ENCODE data around the gene KCTD13. TPM values are rescaled to one million over a fixed set of nuclear protein-coding genes. Genes with fewer than 3 reads are reported as not detected.
A peak's percentile ranks its signal among the peaks of the same experiment; 100 is the strongest.
"Not testable (repeated sequence)": the region's sequence is repeated elsewhere in the genome, so short reads cannot be mapped to it uniquely, and the experiment has no call there.

The KCTD13 gene
- polyA plus RNA-seq, 2 donors, result 10.1 to 15.5 TPM

- Histone ChIP-seq H3K36me3 (ENCODE audit: control insufficient read depth in 2 of 2, insufficient read depth in 2 of 2, low read length in 1 of 2) (no peaks in the 10 kb centered on the region), H3K4me1 (ENCODE audit: control insufficient read depth in 2 of 2, insufficient read depth in 2 of 2, low read length in 1 of 2) (no peaks in the 10 kb centered on the region), H3K9me3 (ENCODE audit: control insufficient read depth in 2 of 2, insufficient read depth in 1 of 2, low read depth in 1 of 2, low read length in 1 of 2) (no peaks in the 10 kb centered on the region), H3K4me3 (ENCODE audit: low read depth in 1 of 2, low read length in 2 of 2) (no peak overlapping the region), H3K27ac (ENCODE audit: low read depth in 2 of 2, low read length in 1 of 2) (no peak overlapping the region), H3K27me3 (ENCODE audit: control insufficient read depth in 1 of 2, insufficient read depth in 2 of 2, low read length in 2 of 2) (no peaks in the 10 kb centered on the region)
- WGBS, 2 donors, result 93 to 98% methylated on average over 4 of the region's 4 CpGs
Observed at GRCh38 chr16:29950806-29951461, 24.9 kb upstream of the KCTD13 start.

GRCh38 chr16:29947897-29948296 lies 21.9 kb upstream of the KCTD13 start:
- no peaks in the 10 kb centered on the region for H3K4me1 ChIP-seq (ENCODE audit: control insufficient read depth in 2 of 2, insufficient read depth in 2 of 2, low read length in 1 of 2)
- 81 to 84% methylated on average over 2 of the region's 2 CpGs for WGBS, 2 donors
- no peak overlapping the region for H3K4me3 ChIP-seq (ENCODE audit: low read depth in 1 of 2, low read length in 2 of 2)
- H3K9me3 ChIP-seq (ENCODE audit: control insufficient read depth in 2 of 2, insufficient read depth in 1 of 2, low read depth in 1 of 2, low read length in 1 of 2), result no peaks in the 10 kb centered on the region
- H3K27me3 ChIP-seq (ENCODE audit: control insufficient read depth in 1 of 2, insufficient read depth in 2 of 2, low read length in 2 of 2), result no peaks in the 10 kb centered on the region
- no peak overlapping the region for H3K27ac ChIP-seq (ENCODE audit: low read depth in 2 of 2, low read length in 1 of 2)
- no peaks in the 10 kb centered on the region for H3K36me3 ChIP-seq (ENCODE audit: control insufficient read depth in 2 of 2, insufficient read depth in 2 of 2, low read length in 1 of 2)

- no peaks in the 10 kb centered on the region for H3K4me1 ChIP-seq (ENCODE audit: control insufficient read depth in 2 of 2, insufficient read depth in 2 of 2, low read length in 1 of 2)
- no peaks in the 10 kb centered on the region for H3K9me3 ChIP-seq (ENCODE audit: control insufficient read depth in 2 of 2, insufficient read depth in 1 of 2, low read depth in 1 of 2, low read length in 1 of 2)
- peak overlapping the region; percentile 34 to 65 for H3K27ac ChIP-seq (ENCODE audit: low read depth in 2 of 2, low read length in 1 of 2)
- no peak overlapping the region for H3K4me3 ChIP-seq (ENCODE audit: low read depth in 1 of 2, low read length in 2 of 2)
- H3K36me3 ChIP-seq (ENCODE audit: control insufficient read depth in 2 of 2, insufficient read depth in 2 of 2, low read length in 1 of 2), result no peaks in the 10 kb centered on the region
- WGBS, 2 donors, result 34 to 36% methylated on average over 11 of the region's 11 CpGs
- no peaks in the 10 kb centered on the region for H3K27me3 ChIP-seq (ENCODE audit: control insufficient read depth in 1 of 2, insufficient read depth in 2 of 2, low read length in 2 of 2)
Observed at GRCh38 chr16:29943846-29944799, 18.1 kb upstream of the KCTD13 start.

GRCh38 chr16:29940656-29941055 lies 14.6 kb upstream of the KCTD13 start:
- Histone ChIP-seq H3K4me1 (ENCODE audit: control insufficient read depth in 2 of 2, insufficient read depth in 2 of 2, low read length in 1 of 2) (no peaks in the 10 kb centered on the region), H3K4me3 (ENCODE audit: low read depth in 1 of 2, low read length in 2 of 2) (no peak overlapping the region), H3K27ac (ENCODE audit: low read depth in 2 of 2, low read length in 1 of 2) (no peak overlapping the region), H3K9me3 (ENCODE audit: control insufficient read depth in 2 of 2, insufficient read depth in 1 of 2, low read depth in 1 of 2, low read length in 1 of 2) (no peaks in the 10 kb centered on the region), H3K36me3 (ENCODE audit: control insufficient read depth in 2 of 2, insufficient read depth in 2 of 2, low read length in 1 of 2) (no peaks in the 10 kb centered on the region), H3K27me3 (ENCODE audit: control insufficient read depth in 1 of 2, insufficient read depth in 2 of 2, low read length in 2 of 2) (no peaks in the 10 kb centered on the region)
- 35 to 61% methylated on average over 4 of the region's 4 CpGs for WGBS, 2 donors

GRCh38 chr16:29931750-29932149 lies 5.7 kb upstream of the KCTD13 start:
- not testable (repeated sequence) for H3K27ac ChIP-seq (ENCODE audit: low read depth in 2 of 2, low read length in 1 of 2); H3K27me3 ChIP-seq (ENCODE audit: control insufficient read depth in 1 of 2, insufficient read depth in 2 of 2, low read length in 2 of 2); H3K4me3 ChIP-seq (ENCODE audit: low read depth in 1 of 2, low read length in 2 of 2); H3K36me3 ChIP-seq (ENCODE audit: control insufficient read depth in 2 of 2, insufficient read depth in 2 of 2, low read length in 1 of 2); H3K9me3 ChIP-seq (ENCODE audit: control insufficient read depth in 2 of 2, insufficient read depth in 1 of 2, low read depth in 1 of 2, low read length in 1 of 2); H3K4me1 ChIP-seq (ENCODE audit: control insufficient read depth in 2 of 2, insufficient read depth in 2 of 2, low read length in 1 of 2)
- 91 to 97% methylated on average over 2 of the region's 2 CpGs for WGBS, 2 donors

GRCh38 chr16:29927070-29927905 lies 1.3 kb upstream of the KCTD13 start:
- peaks cover 0 to 6% of the 10 kb centered on the region in 2 donors for H3K4me1 ChIP-seq (ENCODE audit: control insufficient read depth in 2 of 2, insufficient read depth in 2 of 2, low read length in 1 of 2)
- no peaks in the 10 kb centered on the region for H3K27me3 ChIP-seq (ENCODE audit: control insufficient read depth in 1 of 2, insufficient read depth in 2 of 2, low read length in 2 of 2)
- H3K36me3 ChIP-seq (ENCODE audit: control insufficient read depth in 2 of 2, insufficient read depth in 2 of 2, low read length in 1 of 2), result peaks cover 0 to 3% of the 10 kb centered on the region in 2 donors
- H3K27ac ChIP-seq (ENCODE audit: low read depth in 2 of 2, low read length in 1 of 2), result peak overlapping the region in 1 of 2 donors; percentile 87
- H3K9me3 ChIP-seq (ENCODE audit: control insufficient read depth in 2 of 2, insufficient read depth in 1 of 2, low read depth in 1 of 2, low read length in 1 of 2), result no peaks in the 10 kb centered on the region
- H3K4me3 ChIP-seq (ENCODE audit: low read depth in 1 of 2, low read length in 2 of 2), result peak overlapping the region in 1 of 2 donors; percentile 98
- WGBS, 2 donors, result 58 to 63% methylated on average over 12 of the region's 12 CpGs

GRCh38 chr16:29926711-29927052 lies 656 bp upstream of the KCTD13 start:
- Histone ChIP-seq H3K36me3 (ENCODE audit: control insufficient read depth in 2 of 2, insufficient read depth in 2 of 2, low read length in 1 of 2) (peaks cover 0 to 3% of the 10 kb centered on the region in 2 donors), H3K27ac (ENCODE audit: low read depth in 2 of 2, low read length in 1 of 2) (peak overlapping the region; percentile 84 to 87), H3K9me3 (ENCODE audit: control insufficient read depth in 2 of 2, insufficient read depth in 1 of 2, low read depth in 1 of 2, low read length in 1 of 2) (no peaks in the 10 kb centered on the region), H3K4me1 (ENCODE audit: control insufficient read depth in 2 of 2, insufficient read depth in 2 of 2, low read length in 1 of 2) (peaks cover 0 to 6% of the 10 kb centered on the region in 2 donors), H3K4me3 (ENCODE audit: low read depth in 1 of 2, low read length in 2 of 2) (peak overlapping the region; percentile 98), H3K27me3 (ENCODE audit: control insufficient read depth in 1 of 2, insufficient read depth in 2 of 2, low read length in 2 of 2) (no peaks in the 10 kb centered on the region)
- WGBS, 2 donors, result 5 to 6% methylated on average over 12 of the region's 12 CpGs

GRCh38 chr16:29925105-29925756 lies 795 bp downstream of the KCTD13 start:
- 5 to 7% methylated on average over 9 of the region's 9 CpGs for WGBS, 2 donors
- H3K4me3 ChIP-seq (ENCODE audit: low read depth in 1 of 2, low read length in 2 of 2), result peak overlapping the region; percentile 98
- no peaks in the 10 kb centered on the region for H3K27me3 ChIP-seq (ENCODE audit: control insufficient read depth in 1 of 2, insufficient read depth in 2 of 2, low read length in 2 of 2)
- peaks cover 0 to 6% of the 10 kb centered on the region in 2 donors for H3K4me1 ChIP-seq (ENCODE audit: control insufficient read depth in 2 of 2, insufficient read depth in 2 of 2, low read length in 1 of 2)
- H3K27ac ChIP-seq (ENCODE audit: low read depth in 2 of 2, low read length in 1 of 2), result no peak overlapping the region
- no peaks in the 10 kb centered on the region for H3K9me3 ChIP-seq (ENCODE audit: control insufficient read depth in 2 of 2, insufficient read depth in 1 of 2, low read depth in 1 of 2, low read length in 1 of 2)
- peaks cover 5% of the 10 kb centered on the region in 2 donors for H3K36me3 ChIP-seq (ENCODE audit: control insufficient read depth in 2 of 2, insufficient read depth in 2 of 2, low read length in 1 of 2)

GRCh38 chr16:29922986-29923501 lies 3.0 kb downstream of the KCTD13 start:
- Histone ChIP-seq H3K4me3 (ENCODE audit: low read depth in 1 of 2, low read length in 2 of 2) (no peak overlapping the region), H3K4me1 (ENCODE audit: control insufficient read depth in 2 of 2, insufficient read depth in 2 of 2, low read length in 1 of 2) (peaks cover 0 to 6% of the 10 kb centered on the region in 2 donors), H3K36me3 (ENCODE audit: control insufficient read depth in 2 of 2, insufficient read depth in 2 of 2, low read length in 1 of 2) (peaks cover 5% of the 10 kb centered on the region in 2 donors), H3K27ac (ENCODE audit: low read depth in 2 of 2, low read length in 1 of 2) (no peak overlapping the region), H3K27me3 (ENCODE audit: control insufficient read depth in 1 of 2, insufficient read depth in 2 of 2, low read length in 2 of 2) (no peaks in the 10 kb centered on the region), H3K9me3 (ENCODE audit: control insufficient read depth in 2 of 2, insufficient read depth in 1 of 2, low read depth in 1 of 2, low read length in 1 of 2) (no peaks in the 10 kb centered on the region)
- 95 to 96% methylated on average over 12 of the region's 12 CpGs for WGBS, 2 donors

Measured in esophagus (tissue), 2 donors.